ENCODE data around the gene DGKQ.

Gene DGKQ

GRCh38 chr4:998096-998691, 24.8 kb upstream of the DGKQ start:
- TF ChIP-seq CTCF (IDR thresholded peaks at IDR 0.05; ENCODE audit: low read depth, low read length) = no peak
- in situ Hi-C loops (cut with HindIII; ENCODE audit: low sequenced_read_pairs) = no loop called here
- no peak overlapping the region for H3K4me3 ChIP-seq (ENCODE audit: low read depth, low read length)
- no peak for DNase-seq (ENCODE audit: low read depth, low spot score)

- no peak for TF ChIP-seq CTCF (IDR thresholded peaks at IDR 0.05; ENCODE audit: low read depth, low read length)
- in situ Hi-C loops (cut with HindIII; ENCODE audit: low sequenced_read_pairs) = no loop called here
- no peak for DNase-seq (ENCODE audit: low read depth, low spot score)
- H3K4me3 ChIP-seq (ENCODE audit: low read depth, low read length) = no peak overlapping the region
These were observed 24.2 kb upstream of the DGKQ start for GRCh38 chr4:997375-998071.

GRCh38 chr4:996997-997374, 23.6 kb upstream of the DGKQ start:
- no peak for DNase-seq (ENCODE audit: low read depth, low spot score)
- no peak overlapping the region for H3K4me3 ChIP-seq (ENCODE audit: low read depth, low read length)
- no peak for TF ChIP-seq CTCF (IDR thresholded peaks at IDR 0.05; ENCODE audit: low read depth, low read length)
- in situ Hi-C loops (cut with HindIII; ENCODE audit: low sequenced_read_pairs) = no loop called here

- no peak for TF ChIP-seq CTCF (IDR thresholded peaks at IDR 0.05; ENCODE audit: low read depth, low read length)
- in situ Hi-C loops (cut with HindIII; ENCODE audit: low sequenced_read_pairs) = no loop called here
- DNase-seq (ENCODE audit: low read depth, low spot score) = no peak
- no peak overlapping the region for H3K4me3 ChIP-seq (ENCODE audit: low read depth, low read length)
These were observed 22.9 kb upstream of the DGKQ start for GRCh38 chr4:996030-996996.

GRCh38 chr4:995311-996026, 22.1 kb upstream of the DGKQ start:
- no peak for TF ChIP-seq CTCF (IDR thresholded peaks at IDR 0.05; ENCODE audit: low read depth, low read length)
- no peak overlapping the region for H3K4me3 ChIP-seq (ENCODE audit: low read depth, low read length)
- in situ Hi-C loops (cut with HindIII; ENCODE audit: low sequenced_read_pairs) = no loop called here
- DNase-seq (ENCODE audit: low read depth, low spot score) = no peak
